B cell (primary cell): ENCODE measurements around the gene LGALS14. TPM values are rescaled to one million over a fixed set of nuclear protein-coding genes. Genes with fewer than 3 reads are reported as not detected.
"Not testable (repeated sequence)": the region's sequence is repeated elsewhere in the genome, so short reads cannot be mapped to it uniquely, and the experiment has no call there.

Experiments used
- ATAC-seq: fragments of 200-7000 bp; cut with Tn5 transposase; one replicate; pipeline ENCODE4 v1.10.0; 2021; ENCODE audit warnings: low read depth, mild to moderate bottlenecking, moderate number of reproducible peaks, moderate library complexity
- CTCF ChIA-PET: fragments of 350-600 bp; sonication (Branson Sonifier 250); formaldehyde crosslinking; loops from one replicate; lab custom pipeline; 2021; ENCODE audit warnings: antibody characterized with exemption, inconsistent platforms; lab: Charles Lee
- POLR2A ChIA-PET: fragments of 350-600 bp; sonication (Branson Sonifier 250); formaldehyde crosslinking; loops from one replicate; lab custom pipeline; 2021; ENCODE audit warnings: antibody characterized with exemption; lab: Charles Lee
- DNase-seq: peaks from one replicate; pipeline ENCODE4 v3.0.0; 2013
- H2AFZ ChIP-seq: 2 replicates; pipeline ENCODE4 v1.6.1; 2012; ENCODE audit warnings: mild to moderate bottlenecking, low read depth, low read length; ENCODE audit not compliant: insufficient read depth, poor library complexity, severe bottlenecking
- H3K27ac ChIP-seq, 2 donors: 1 replicate in 1 of 2; 2 replicates in 1 of 2; pipeline ENCODE4 v1.5.1; 2012 to 2013; ENCODE audit warnings: low read length in 2 of 2, mild to moderate bottlenecking in 2 of 2, moderate library complexity in 1 of 2
- H3K27me3 ChIP-seq, 4 experiments: fragments of 200-600 bp in 1 of 4; sonication (generic) in 1 of 4; replicated peaks in 1 of 4; 1 replicate in 2 of 4; 2 replicates in 2 of 4; pipeline versions ENCODE4 v1.6.1 to v1.7.0; 2013 to 2016; ENCODE audit warnings: low read length in 3 of 4, mild to moderate bottlenecking in 2 of 4, mixed read lengths in 1 of 4, moderate library complexity in 1 of 4; ENCODE audit not compliant: insufficient read depth in 4 of 4, control insufficient read depth in 3 of 4; ENCODE audit errors: control extremely low read depth in 1 of 4
- H3K36me3 ChIP-seq, 2 experiments: replicated peaks in 1 of 2; 1 replicate in 1 of 2; 2 replicates in 1 of 2; pipeline versions ENCODE4 v1.6.1 to v1.7.1; 2013; ENCODE audit warnings: low read length in 1 of 2; ENCODE audit not compliant: insufficient read depth in 2 of 2, control insufficient read depth in 1 of 2; ENCODE audit errors: control extremely low read depth in 1 of 2, extremely low read depth in 1 of 2
- H3K4me1 ChIP-seq, 2 donors: fragments of 200-600 bp in 1 of 2; sonication (generic) in 1 of 2; 1 replicate in 1 of 2; 2 replicates in 1 of 2; pipeline versions ENCODE4 v1.5.1 to v1.6.1; 2013 to 2017; ENCODE audit warnings: low read length in 2 of 2; ENCODE audit not compliant: control insufficient read depth in 2 of 2, insufficient read depth in 2 of 2
- H3K4me2 ChIP-seq: replicated peaks from 2 replicates; pipeline ENCODE3; 2012; ENCODE audit warnings: mild to moderate bottlenecking, low read depth, low read length; ENCODE audit not compliant: poor library complexity, severe bottlenecking
- H3K4me3 ChIP-seq, 5 experiments: fragments of 200-600 bp in 1 of 5; sonication (generic) in 1 of 5; 1 replicate in 3 of 5; 2 replicates in 2 of 5; pipeline versions ENCODE4 v1.5.1 to v1.7.0; 2011 to 2016; ENCODE audit warnings: low read length in 4 of 5, mild to moderate bottlenecking in 4 of 5, low read depth in 2 of 5, control low read depth in 1 of 5, moderate library complexity in 1 of 5; ENCODE audit not compliant: insufficient read depth in 1 of 5; ENCODE audit errors: control extremely low read depth in 1 of 5, extremely low read depth in 1 of 5
- H3K79me2 ChIP-seq: fragments of 200-600 bp; sonication (generic); one replicate; pipeline ENCODE4 v1.6.0; 2016; ENCODE audit warnings: low read length; ENCODE audit not compliant: control insufficient read depth, insufficient read depth
- H3K9ac ChIP-seq: fragments of 200-600 bp; sonication (generic); 2 replicates; pipeline ENCODE4 v1.6.1; 2017; ENCODE audit warnings: mild to moderate bottlenecking, low read length, moderate library complexity
- H3K9me3 ChIP-seq, 3 donors: one replicate each; pipeline versions ENCODE4 v1.6.1 to v1.7.1; 2013; ENCODE audit warnings: low read length in 2 of 3; ENCODE audit not compliant: control insufficient read depth in 2 of 3, insufficient read depth in 1 of 3; ENCODE audit errors: control extremely low read depth in 1 of 3
- H4K20me1 ChIP-seq: 2 replicates; pipeline ENCODE4 v1.6.0; 2012; ENCODE audit warnings: mild to moderate bottlenecking, low read length; ENCODE audit not compliant: insufficient read depth, control insufficient read depth, poor library complexity, severe bottlenecking
- H3K27ac Mint-ChIP-seq: one replicate; pipeline ENCODE4 v1.8.0; 2021; ENCODE audit warnings: mixed read lengths
- H3K27me3 Mint-ChIP-seq: one replicate; pipeline ENCODE4 v1.8.0; 2021; ENCODE audit warnings: mixed read lengths
- H3K4me1 Mint-ChIP-seq: one replicate; pipeline ENCODE4 v1.8.0; 2021; ENCODE audit warnings: mixed read lengths
- H3K4me3 Mint-ChIP-seq: one replicate; pipeline ENCODE4 v1.8.0; 2021; ENCODE audit warnings: mixed read lengths
- H3K9me3 Mint-ChIP-seq: one replicate; pipeline ENCODE4 v1.8.0; 2022; ENCODE audit warnings: mixed read lengths; ENCODE audit not compliant: insufficient read depth
- EZH2 ChIP-seq: IDR thresholded peaks from 2 replicates; pipeline ENCODE4 v1.6.1; 2012; ENCODE audit warnings: borderline replicate concordance, low read depth, mild to moderate bottlenecking, moderate library complexity, low read length; ENCODE audit not compliant: insufficient read depth, poor library complexity, severe bottlenecking
- WGBS: methylation state at CpG from one replicate; pipeline ENCODE4 v1.1.5; 2013; ENCODE audit warnings: missing lambda C conversion rate; ENCODE audit not compliant: insufficient coverage; 5-methylcytosine and 5-hydroxymethylcytosine counted together
- intact Hi-C: fragments of 100-400 bp; cut with micrococcal nuclease; formaldehyde crosslinking; loops from one replicate; pipeline ENCODE4 v1.10.0; 2022
- polyA plus RNA-seq: library from polyadenylated mRNA; depleted of rRNA; stranded (reverse); fragments of >200 nt; gene quantifications from 2 replicates; pipeline ENCODE4 v1.2.3, GENCODE V29; 2012
- total RNA-seq, 2 donors: library from RNA; stranded (reverse); fragments of 120-200 nt in 1 of 2; gene quantifications; 1 replicate in 1 of 2; 2 replicates in 1 of 2; pipeline versions ENCODE4 v1.2.3 to v1.2.4, GENCODE V29; 2013 to 2022
- TF ChIP-seq, protein P1 (sequence below): fragments of 200-600 bp; IDR thresholded peaks from one replicate; pipeline ENCODE4 v1.8.0; 2022; ENCODE audit warnings: antibody characterized with exemption, mild to moderate bottlenecking

Gene LGALS14
- total and polyA plus RNA-seq, 2 donors (not counting 1 experiment from before 2014, with no cell fraction given), result not detected

- TF ChIP-seq, protein P1, sequence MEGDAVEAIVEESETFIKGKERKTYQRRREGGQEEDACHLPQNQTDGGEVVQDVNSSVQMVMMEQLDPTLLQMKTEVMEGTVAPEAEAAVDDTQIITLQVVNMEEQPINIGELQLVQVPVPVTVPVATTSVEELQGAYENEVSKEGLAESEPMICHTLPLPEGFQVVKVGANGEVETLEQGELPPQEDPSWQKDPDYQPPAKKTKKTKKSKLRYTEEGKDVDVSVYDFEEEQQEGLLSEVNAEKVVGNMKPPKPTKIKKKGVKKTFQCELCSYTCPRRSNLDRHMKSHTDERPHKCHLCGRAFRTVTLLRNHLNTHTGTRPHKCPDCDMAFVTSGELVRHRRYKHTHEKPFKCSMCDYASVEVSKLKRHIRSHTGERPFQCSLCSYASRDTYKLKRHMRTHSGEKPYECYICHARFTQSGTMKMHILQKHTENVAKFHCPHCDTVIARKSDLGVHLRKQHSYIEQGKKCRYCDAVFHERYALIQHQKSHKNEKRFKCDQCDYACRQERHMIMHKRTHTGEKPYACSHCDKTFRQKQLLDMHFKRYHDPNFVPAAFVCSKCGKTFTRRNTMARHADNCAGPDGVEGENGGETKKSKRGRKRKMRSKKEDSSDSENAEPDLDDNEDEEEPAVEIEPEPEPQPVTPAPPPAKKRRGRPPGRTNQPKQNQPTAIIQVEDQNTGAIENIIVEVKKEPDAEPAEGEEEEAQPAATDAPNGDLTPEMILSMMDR, result no peak
- TF ChIP-seq EZH2, result no peak
- Histone ChIP-seq H3K4me2 (no peak overlapping the region), H3K9ac (no peak overlapping the region), H2AFZ (no peak overlapping the region), H3K4me3 (no peak overlapping the region), H3K9me3 (no peaks in the 10 kb centered on the region), H4K20me1 (no peaks in the 10 kb centered on the region), H3K79me2 (no peaks in the 10 kb centered on the region), H3K27me3 (peaks cover 0 to 12% (median 4%) of the 10 kb centered on the region in 4 experiments), H3K27ac (no peak overlapping the region), H3K4me1 (peaks cover 0 to 3% of the 10 kb centered on the region in 2 donors), H3K36me3 (no peaks in the 10 kb centered on the region)
- H3K4me3 Mint-ChIP-seq, result no peak overlapping the region
- ATAC-seq (no peak), DNase-seq (no peak)
- H3K27ac Mint-ChIP-seq, result no peak overlapping the region
- WGBS, result 38% methylated on average over 1 of the region's 5 CpGs
- H3K27me3 Mint-ChIP-seq, result peaks cover 30% of the 10 kb centered on the region
- peaks cover 4% of the 10 kb centered on the region for H3K4me1 Mint-ChIP-seq
- ChIA-PET POLR2A (no interaction called here), CTCF (interaction anchor here (0.5 to 6.7 kb wide), 16 partner anchors 9 to 622 kb away, joined by 3 to 91 read pairs (median 4); partner anchors contain the start of gene RPS16)
- intact Hi-C loops, result loop anchor here (5.0 kb wide), 2 partner anchors 170 to 460 kb away; no protein-coding TSS in a partner anchor
- H3K9me3 Mint-ChIP-seq, result no peaks in the 10 kb centered on the region
These were observed 31.8 kb upstream of the LGALS14 start for GRCh38 chr19:39672473-39672872.

DNA sequence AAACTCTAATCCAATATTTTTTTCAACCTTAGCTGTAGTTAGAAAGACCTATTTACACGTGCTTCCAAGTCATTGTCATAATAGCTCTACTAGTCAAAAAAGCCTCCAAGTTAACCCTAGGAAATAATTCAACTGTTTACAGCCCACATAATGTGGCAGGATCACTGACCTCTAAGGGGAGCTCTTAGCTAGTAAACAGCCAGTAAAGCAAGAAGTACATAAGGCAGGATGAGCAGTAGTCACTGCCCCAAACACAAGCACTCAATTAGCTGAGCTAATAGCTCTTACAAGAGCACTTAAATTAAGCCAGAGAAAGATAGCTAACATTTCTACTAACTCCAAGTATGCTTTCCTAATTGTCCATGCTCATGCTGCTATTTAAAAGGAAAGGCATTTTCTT, 30.4 kb upstream of the LGALS14 start:
- POLR2A ChIA-PET, result not testable (repeated sequence)

More for the DNA sequence above, 30.4 kb upstream of the LGALS14 start:
- CTCF ChIA-PET, result interaction anchor here (0.8 to 6.7 kb wide), 5 partner anchors 121 to 622 kb away, joined by 3 to 91 read pairs (median 3); no protein-coding TSS in a partner anchor
- not testable (repeated sequence) for H3K4me3 Mint-ChIP-seq, H3K27ac ChIP-seq, H4K20me1 ChIP-seq, ATAC-seq, H3K9me3 ChIP-seq, DNase-seq, H3K9me3 Mint-ChIP-seq, H3K9ac ChIP-seq, H3K79me2 ChIP-seq, H3K4me1 ChIP-seq, H3K4me2 ChIP-seq, H3K4me3 ChIP-seq, H3K36me3 ChIP-seq, H2AFZ ChIP-seq, H3K4me1 Mint-ChIP-seq, H3K27ac Mint-ChIP-seq
- peaks cover 38% of the 10 kb centered on the region for H3K27me3 Mint-ChIP-seq
- peaks cover 0 to 12% (median 4%) of the 10 kb centered on the region in 4 experiments for H3K27me3 ChIP-seq
- intact Hi-C loops, result loop anchor here (5.0 kb wide), 2 partner anchors 168 to 462 kb away; no protein-coding TSS in a partner anchor
- WGBS, result 44% methylated on average over 1 of the region's 1 CpG
